HCT116 (cell line): ENCODE measurements around the gene FGGY. TPM values are rescaled to one million over a fixed set of nuclear protein-coding genes. Genes with fewer than 3 reads are reported as not detected.

Experiments
- ATAC-seq: fragments of 200-7000 bp; cut with Tn5 transposase; 2 replicates; pipeline ENCODE4 v1.9.1; 2020; ENCODE audit warnings: mild to moderate bottlenecking, moderate library complexity
- BruUV-seq: library from RNA; stranded (reverse); fragments of 400-500 nt; replicated peaks from 2 replicates; lab custom pipeline; 2021; lab: Mats Ljungman, UMichigan
- CTCF ChIA-PET: fragments of 300-600 bp; sonication (Branson Sonifier 250); formaldehyde crosslinking; loops from one replicate; lab custom pipeline; 2021; ENCODE audit warnings: antibody characterized with exemption; lab: Charles Lee
- POLR2A ChIA-PET: fragments of 300-600, 350-600 bp; sonication (Branson Sonifier 250); formaldehyde crosslinking; loops from one replicate; lab custom pipeline; 2021; ENCODE audit warnings: antibody characterized with exemption; lab: Charles Lee
- RAD21 ChIA-PET, 2 experiments: fragments of 300-600 bp; sonication (Branson Sonifier 250); formaldehyde crosslinking; loops; one replicate each; lab custom pipeline; 2023; ENCODE audit warnings: low total read pairs in 2 of 2; ENCODE audit not compliant: uncharacterized antibody in 2 of 2, unreplicated experiment in 2 of 2, low non-redundant PET in 1 of 2; lab: Charles Lee
- DNase-seq: peaks from one replicate; pipeline ENCODE4 v3.0.0-alpha.2; 2010; ENCODE audit warnings: low read depth, low spot score
- H2AFZ ChIP-seq: fragments of 200-600 bp; shearing (Covaris generic), sonication (generic); 2 replicates; pipeline ENCODE4 v1.6.1; 2017; ENCODE audit warnings: low read depth, mixed run types, mixed read lengths, antibody characterized with exemption, low read length; ENCODE audit not compliant: poor library complexity, severe bottlenecking
- H3K27ac ChIP-seq: 2 replicates; pipeline ENCODE4 v1.5.1; 2012; ENCODE audit warnings: low read depth, low read length
- H3K27me3 ChIP-seq: fragments of 200-600 bp; sonication (generic); 2 replicates; pipeline ENCODE4 v1.6.1; 2016; ENCODE audit warnings: mixed run types, low read length, mixed read lengths; ENCODE audit not compliant: insufficient read depth
- H3K36me3 ChIP-seq, 2 experiments: fragments of 200-500 bp in 1 of 2; fragments of 200-600 bp in 1 of 2; sonication (Bioruptor generic) in 1 of 2; sonication (generic) in 1 of 2; 2 replicates each; pipeline versions ENCODE4 v1.5.1 to v1.6.1; 2014 to 2016; ENCODE audit warnings: low read length in 2 of 2, inconsistent platforms in 1 of 2, mixed read lengths in 1 of 2, mixed run types in 1 of 2; ENCODE audit not compliant: insufficient read depth in 2 of 2, control insufficient read depth in 1 of 2
- H3K4me1 ChIP-seq, 2 experiments: fragments of 200-600 bp in 1 of 2; sonication (generic) in 1 of 2; 2 replicates each; pipeline versions ENCODE4 v1.5.1 to v1.6.1; 2012 to 2017; ENCODE audit warnings: low read length in 2 of 2, inconsistent platforms in 1 of 2, mild to moderate bottlenecking in 1 of 2, mixed read lengths in 1 of 2, mixed run types in 1 of 2, moderate library complexity in 1 of 2; ENCODE audit not compliant: insufficient read depth in 2 of 2, control insufficient read depth in 1 of 2
- H3K4me2 ChIP-seq: fragments of 200-600 bp; sonication (generic); 2 replicates; pipeline ENCODE4 v1.6.1; 2017; ENCODE audit warnings: mixed run types, low read length, mixed read lengths
- H3K4me3 ChIP-seq, 2 experiments: fragments of 200-600 bp in 1 of 2; sonication (generic) in 1 of 2; replicated peaks in 1 of 2; 2 replicates each; pipeline ENCODE4 v1.5.1; 2011 to 2016; ENCODE audit warnings: low read length in 2 of 2, control low read depth in 1 of 2, low read depth in 1 of 2, mild to moderate bottlenecking in 1 of 2, mixed read lengths in 1 of 2, mixed run types in 1 of 2
- H3K79me2 ChIP-seq: fragments of 200-600 bp; sonication (generic); 2 replicates; pipeline ENCODE4 v1.6.1; 2017; ENCODE audit warnings: mild to moderate bottlenecking, mixed run types, low read length, moderate library complexity, mixed read lengths; ENCODE audit not compliant: insufficient read depth
- H3K9ac ChIP-seq: fragments of 200-600 bp; sonication (generic); 2 replicates; pipeline ENCODE4 v1.6.1; 2016; ENCODE audit warnings: low read length, mixed read lengths
- H3K9me2 ChIP-seq: fragments of 200-600 bp; sonication (generic), shearing (Covaris generic); 2 replicates; pipeline ENCODE4 v1.6.1; 2017; ENCODE audit warnings: mixed run types, mild to moderate bottlenecking, moderate library complexity; ENCODE audit not compliant: insufficient read depth
- H3K9me3 ChIP-seq, 2 experiments: fragments of 200-500 bp in 1 of 2; fragments of 200-600 bp in 1 of 2; sonication (Bioruptor generic) in 1 of 2; sonication (generic) in 1 of 2; 2 replicates each; pipeline ENCODE4 v1.6.1; 2014 to 2017; ENCODE audit warnings: low read length in 2 of 2, mixed read lengths in 2 of 2, inconsistent platforms in 1 of 2, low read depth in 1 of 2, mild to moderate bottlenecking in 1 of 2, mixed run types in 1 of 2, moderate library complexity in 1 of 2; ENCODE audit not compliant: control insufficient read depth in 1 of 2, insufficient read depth in 1 of 2
- H4K20me1 ChIP-seq: fragments of 200-600 bp; sonication (generic), shearing (Covaris generic); 2 replicates; pipeline ENCODE4 v1.6.1; 2017; ENCODE audit warnings: mixed run types, mild to moderate bottlenecking, moderate library complexity; ENCODE audit not compliant: insufficient read depth
- ATF3 ChIP-seq: IDR thresholded peaks from 2 replicates; pipeline ENCODE4 v1.6.1; 2012
- CBX3 ChIP-seq: IDR thresholded peaks from 2 replicates; pipeline ENCODE4 v1.6.1; 2012; ENCODE audit warnings: low read depth
- CTCF ChIP-seq, 3 experiments: fragments of 200-600 bp in 1 of 3; sonication (generic) in 1 of 3; IDR thresholded peaks in 2 of 3; conservative IDR thresholded peaks in 1 of 3; 2 replicates each; pipeline ENCODE4 v1.5.1; 2012 to 2017; ENCODE audit warnings: low read depth in 2 of 3, low read length in 2 of 3, antibody characterized with exemption in 1 of 3, borderline replicate concordance in 1 of 3, control low read depth in 1 of 3, mild to moderate bottlenecking in 1 of 3, mixed read lengths in 1 of 3, mixed run types in 1 of 3, moderate library complexity in 1 of 3; ENCODE audit not compliant: insufficient read depth in 1 of 3
- ELF1 ChIP-seq: IDR thresholded peaks from 2 replicates; pipeline ENCODE4 v1.6.1; 2012; ENCODE audit warnings: low read depth, borderline replicate concordance
- EZH2 ChIP-seq: fragments of 200-600 bp; sonication (generic); IDR thresholded peaks from 2 replicates; pipeline ENCODE4 v1.6.1; 2017; ENCODE audit warnings: antibody characterized with exemption, mixed run types
- EZH2phosphoT487 ChIP-seq: fragments of 200-600 bp; IDR thresholded peaks from 2 replicates; pipeline ENCODE4 v1.6.1; 2018; ENCODE audit warnings: antibody characterized with exemption, borderline replicate concordance
- FOSL1 ChIP-seq: IDR thresholded peaks from 2 replicates; pipeline ENCODE4 v1.6.1; 2012; ENCODE audit warnings: low read depth
- JUND ChIP-seq: IDR thresholded peaks from 2 replicates; pipeline ENCODE4 v1.6.1; 2012
- POLR2AphosphoS5 ChIP-seq: IDR thresholded peaks from 2 replicates; pipeline ENCODE4 v1.6.1; 2011; ENCODE audit warnings: mild to moderate bottlenecking, low read depth, low read length, moderate library complexity
- RAD21 ChIP-seq: IDR thresholded peaks from 2 replicates; pipeline ENCODE4 v1.6.1; 2012; ENCODE audit warnings: low read depth, mild to moderate bottlenecking
- REST ChIP-seq: IDR thresholded peaks from 2 replicates; pipeline ENCODE4 v1.6.1; 2012; ENCODE audit warnings: low read depth
- SP1 ChIP-seq: IDR thresholded peaks from 2 replicates; pipeline ENCODE4 v1.6.1; 2012; ENCODE audit warnings: low read depth
- SRF ChIP-seq: IDR thresholded peaks from 2 replicates; pipeline ENCODE4 v1.6.1; 2012; ENCODE audit warnings: low read depth
- TCF7L2 ChIP-seq: IDR thresholded peaks from 2 replicates; pipeline ENCODE4 v1.7.0; 2011; ENCODE audit warnings: borderline replicate concordance, inconsistent platforms; ENCODE audit not compliant: insufficient read depth, insufficient read length; ENCODE audit errors: extremely low read depth
- ZFX ChIP-seq: fragments of 450-650 bp; IDR thresholded peaks from 2 replicates; pipeline ENCODE4 v1.6.1; 2017
- intact Hi-C: fragments of 100-400 bp; cut with micrococcal nuclease; formaldehyde crosslinking; loops from 2 replicates; pipeline ENCODE4 v1.10.0; 2022
- total RNA-seq: library from RNA; stranded (reverse); gene quantifications from one replicate; pipeline ENCODE4 v1.2.1, GENCODE V29; 2021; ENCODE audit not compliant: unreplicated experiment
- TF ChIP-seq, protein P1 (sequence below): IDR thresholded peaks from 2 replicates; pipeline ENCODE4 v1.6.1; 2011; ENCODE audit warnings: mild to moderate bottlenecking, low read length, moderate library complexity; ENCODE audit not compliant: insufficient replicate concordance; ENCODE audit errors: extremely low read depth

FGGY gene
- total RNA-seq, 1 experiment from 2014 or later: 10.6 TPM

DNA sequence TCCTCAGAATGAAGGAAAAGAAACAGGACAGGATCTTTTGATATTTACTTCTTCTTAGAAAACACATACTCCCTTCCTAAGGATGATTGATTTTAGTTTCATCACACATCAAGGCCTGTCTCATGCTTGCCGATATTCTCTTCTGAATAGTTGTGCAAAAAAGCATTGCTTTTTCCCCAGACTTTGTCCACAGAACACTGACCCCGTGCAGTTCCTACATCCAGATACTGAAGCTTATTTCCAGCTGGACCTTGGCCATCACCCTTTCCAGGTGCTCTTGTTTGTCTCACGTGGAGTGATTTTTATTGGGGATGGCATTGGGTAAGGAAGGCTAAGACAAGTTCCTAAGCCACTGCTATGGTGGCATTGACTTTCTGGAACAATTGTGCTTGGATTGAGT lies 320.5 kb downstream of the FGGY start:
- no peaks in the 10 kb centered on the region for H3K79me2 ChIP-seq
- POLR2A ChIA-PET: no interaction called here

More for the DNA sequence above, 320.5 kb downstream of the FGGY start:
- no peak for DNase-seq
- BruUV-seq: no TSS peak
- RAD21 ChIA-PET: no interaction called here
- H3K4me1 ChIP-seq: no peaks in the 10 kb centered on the region
- H3K9me3 ChIP-seq: no peaks in the 10 kb centered on the region
- no peak for ATAC-seq
- no peaks in the 10 kb centered on the region for H4K20me1 ChIP-seq
- H3K4me3 ChIP-seq: no peak overlapping the region
- TF ChIP-seq CTCF (IDR thresholded peaks at IDR 0.05 in 2 of 3, conservative IDR thresholded peaks at IDR 0.05 in 1 of 3; ENCODE audit: borderline replicate concordance in 1 of 3, insufficient read depth in 1 of 3, low read depth in 2 of 3, low read length in 2 of 3) (no peak), EZH2 (no peak), JUND (no peak), CBX3 (no peak), SP1 (no peak), ZFX (no peak), FOSL1 (no peak), POLR2AphosphoS5 (no peak), SRF (no peak), REST (no peak), ELF1 (no peak), TCF7L2 (no peak), EZH2phosphoT487 (no peak), RAD21 (no peak), ATF3 (no peak)
- TF ChIP-seq, protein P1, sequence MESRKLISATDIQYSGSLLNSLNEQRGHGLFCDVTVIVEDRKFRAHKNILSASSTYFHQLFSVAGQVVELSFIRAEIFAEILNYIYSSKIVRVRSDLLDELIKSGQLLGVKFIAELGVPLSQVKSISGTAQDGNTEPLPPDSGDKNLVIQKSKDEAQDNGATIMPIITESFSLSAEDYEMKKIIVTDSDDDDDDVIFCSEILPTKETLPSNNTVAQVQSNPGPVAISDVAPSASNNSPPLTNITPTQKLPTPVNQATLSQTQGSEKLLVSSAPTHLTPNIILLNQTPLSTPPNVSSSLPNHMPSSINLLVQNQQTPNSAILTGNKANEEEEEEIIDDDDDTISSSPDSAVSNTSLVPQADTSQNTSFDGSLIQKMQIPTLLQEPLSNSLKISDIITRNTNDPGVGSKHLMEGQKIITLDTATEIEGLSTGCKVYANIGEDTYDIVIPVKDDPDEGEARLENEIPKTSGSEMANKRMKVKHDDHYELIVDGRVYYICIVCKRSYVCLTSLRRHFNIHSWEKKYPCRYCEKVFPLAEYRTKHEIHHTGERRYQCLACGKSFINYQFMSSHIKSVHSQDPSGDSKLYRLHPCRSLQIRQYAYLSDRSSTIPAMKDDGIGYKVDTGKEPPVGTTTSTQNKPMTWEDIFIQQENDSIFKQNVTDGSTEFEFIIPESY: no peak
- TF ChIP-seq, all 23 proteins: peak for 0
- H2AFZ ChIP-seq: no peak overlapping the region
- no peak overlapping the region for H3K27ac ChIP-seq
- H3K27me3 ChIP-seq: no peaks in the 10 kb centered on the region
- CTCF ChIA-PET: no interaction called here
- no peaks in the 10 kb centered on the region for H3K9me2 ChIP-seq
- H3K9ac ChIP-seq: no peak overlapping the region
- H3K36me3 ChIP-seq: no peaks in the 10 kb centered on the region
- intact Hi-C loops: no loop called here
- no peak overlapping the region for H3K4me2 ChIP-seq
